HG02642 (cell line): ENCODE results near the gene EFHC1.

Experiments
- ATAC-seq: cut with Tn5 transposase; IDR thresholded peaks from one replicate; pipeline ENCODE4 v1.9.1; 2021; ENCODE audit warnings: mild to moderate bottlenecking; ENCODE audit not compliant: unreplicated experiment, poor library complexity

EFHC1 gene

GRCh38 chr6:52499681-52500236 is 79.6 kb downstream of the EFHC1 start:
- ATAC-seq = no peak

GRCh38 chr6:52500238-52501129 is 80.3 kb downstream of the EFHC1 start:
- no peak for ATAC-seq

DNA sequence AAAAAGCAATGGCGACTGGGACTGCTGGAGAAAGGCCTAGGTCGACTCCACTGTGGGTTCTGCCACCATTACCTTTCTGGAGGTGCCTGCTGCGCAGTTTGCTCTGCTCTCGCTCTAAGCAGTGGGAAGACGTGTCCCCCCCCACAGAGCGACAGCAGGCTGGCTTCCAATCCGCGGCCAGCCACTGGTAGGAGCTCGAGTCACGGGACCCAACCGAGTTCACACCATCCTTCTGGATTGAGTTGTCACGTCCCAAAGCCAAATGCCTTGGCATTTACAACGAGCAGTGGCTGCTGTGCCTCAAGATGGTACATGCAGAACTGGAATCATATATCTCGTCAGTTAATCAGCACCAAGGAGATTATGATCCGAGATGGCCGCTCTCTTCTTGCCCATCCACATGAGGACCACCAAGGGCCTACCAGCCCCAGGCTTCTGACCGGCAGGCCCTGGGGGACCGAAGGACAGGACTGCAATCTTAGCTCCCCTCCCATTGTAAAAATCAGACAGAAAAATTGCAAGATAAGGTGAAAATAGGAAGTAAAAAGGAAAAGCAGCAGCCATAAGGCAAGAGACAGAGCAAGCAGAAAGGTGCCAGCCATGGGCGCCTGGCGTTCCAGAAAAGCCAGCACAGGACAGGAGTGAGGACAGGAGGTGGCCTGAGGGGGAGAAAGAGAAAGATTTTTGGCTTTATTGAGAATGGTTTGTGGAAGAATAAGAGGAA is 82.3 kb downstream of the EFHC1 start:
- ATAC-seq = no peak

GRCh38 chr6:52503323-52503747 is 83.2 kb downstream of the EFHC1 start:
- no peak for ATAC-seq

- no peak for ATAC-seq
These were observed 84.0 kb downstream of the EFHC1 start for GRCh38 chr6:52503851-52504781.

GRCh38 chr6:52504782-52505136 is 84.6 kb downstream of the EFHC1 start:
- ATAC-seq = no peak

DNA sequence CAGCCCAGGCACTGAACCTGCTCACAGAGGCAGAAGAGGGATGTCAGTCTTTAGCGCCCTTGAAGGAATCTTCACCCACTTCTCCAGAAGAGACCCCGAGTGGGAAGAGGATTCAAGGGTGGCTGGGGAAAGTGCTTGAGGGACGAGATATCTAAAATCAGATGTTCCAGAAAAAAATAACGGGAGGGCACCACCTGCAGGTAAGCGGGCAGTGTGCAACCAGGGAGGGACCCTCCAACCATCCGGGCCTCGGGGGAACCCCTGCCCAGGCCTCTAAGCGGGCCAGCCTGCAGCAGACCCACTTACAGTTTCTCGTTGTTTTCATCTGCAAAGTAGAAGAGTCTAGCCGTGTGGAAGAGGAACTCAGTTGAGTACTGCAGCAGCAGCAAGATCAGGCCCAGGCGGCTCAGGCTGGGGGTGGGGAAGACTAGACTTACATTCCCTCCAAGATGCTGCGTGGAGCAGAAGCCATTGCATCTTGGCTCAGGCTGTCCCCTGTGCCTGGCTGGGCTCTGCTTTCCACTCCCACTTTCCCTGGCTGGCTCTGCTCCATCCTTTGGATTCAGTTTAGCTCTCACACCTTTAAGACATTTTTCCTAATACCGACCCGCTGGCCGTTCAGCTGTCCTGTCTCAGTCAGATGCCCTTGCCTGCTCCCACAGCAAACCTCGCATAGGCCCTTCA is 85.7 kb downstream of the EFHC1 start:
- ATAC-seq = no peak

DNA sequence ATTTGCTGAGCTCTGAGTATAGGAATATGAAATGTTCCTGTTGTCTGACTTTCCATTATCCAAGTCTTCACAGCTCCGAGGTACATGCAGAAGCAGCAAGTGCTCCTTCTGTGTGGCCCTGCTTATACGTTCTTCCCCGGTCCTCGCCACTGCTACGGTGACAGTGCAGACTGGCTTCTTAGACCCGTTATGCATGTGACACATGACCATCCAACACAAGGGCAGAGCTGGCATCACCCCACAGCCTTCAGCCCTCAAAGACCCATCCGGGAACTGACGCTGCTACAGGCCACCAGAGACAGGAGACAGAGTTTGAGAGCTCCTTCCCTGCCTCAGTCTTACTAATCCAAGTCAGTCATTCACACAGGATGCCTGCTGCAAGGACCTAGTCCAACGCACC is 86.3 kb downstream of the EFHC1 start:
- ATAC-seq = no peak

DNA sequence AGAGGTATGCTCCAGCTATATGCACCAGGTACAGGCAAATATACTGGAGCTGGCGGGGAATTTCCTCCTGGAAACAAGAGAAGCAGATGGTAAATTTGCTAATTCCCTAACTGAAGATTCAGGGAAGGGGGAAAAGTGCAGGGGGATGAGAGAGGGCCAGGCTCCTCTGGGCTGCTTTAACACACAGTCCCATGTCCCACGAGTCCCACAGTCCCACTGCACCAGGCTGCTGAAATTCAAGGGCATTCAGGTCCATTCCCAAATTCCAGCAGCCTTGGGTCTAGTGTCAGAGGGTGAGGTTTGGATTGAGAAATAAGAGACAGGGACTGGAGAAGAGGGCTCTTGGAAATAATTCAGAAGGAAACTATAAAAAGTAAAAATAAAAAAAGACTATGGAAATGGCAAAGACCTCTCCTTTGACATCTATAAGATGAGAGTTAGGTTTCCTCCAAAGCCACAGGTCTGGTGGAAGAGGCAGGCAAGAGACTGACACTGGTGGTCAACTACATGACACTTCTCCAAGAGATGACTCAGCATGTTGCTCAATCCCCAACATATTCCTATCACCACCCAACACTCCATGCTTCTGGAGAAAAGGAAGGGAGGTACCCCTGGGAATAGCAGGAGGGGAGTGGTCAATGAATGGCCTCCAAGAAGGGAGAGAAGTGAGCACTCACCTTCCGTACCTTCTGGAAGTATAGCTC is 87.6 kb downstream of the EFHC1 start:
- no peak for ATAC-seq

GRCh38 chr6:52508261-52508739 is 88.2 kb downstream of the EFHC1 start:
- ATAC-seq = no peak

- no peak for ATAC-seq
These were observed 89.4 kb downstream of the EFHC1 start for GRCh38 chr6:52509281-52510212.

GRCh38 chr6:52510213-52510562 is 90.0 kb downstream of the EFHC1 start:
- no peak for ATAC-seq

GRCh38 chr6:52511163-52511562 is 91.0 kb downstream of the EFHC1 start:
- ATAC-seq = no peak

DNA sequence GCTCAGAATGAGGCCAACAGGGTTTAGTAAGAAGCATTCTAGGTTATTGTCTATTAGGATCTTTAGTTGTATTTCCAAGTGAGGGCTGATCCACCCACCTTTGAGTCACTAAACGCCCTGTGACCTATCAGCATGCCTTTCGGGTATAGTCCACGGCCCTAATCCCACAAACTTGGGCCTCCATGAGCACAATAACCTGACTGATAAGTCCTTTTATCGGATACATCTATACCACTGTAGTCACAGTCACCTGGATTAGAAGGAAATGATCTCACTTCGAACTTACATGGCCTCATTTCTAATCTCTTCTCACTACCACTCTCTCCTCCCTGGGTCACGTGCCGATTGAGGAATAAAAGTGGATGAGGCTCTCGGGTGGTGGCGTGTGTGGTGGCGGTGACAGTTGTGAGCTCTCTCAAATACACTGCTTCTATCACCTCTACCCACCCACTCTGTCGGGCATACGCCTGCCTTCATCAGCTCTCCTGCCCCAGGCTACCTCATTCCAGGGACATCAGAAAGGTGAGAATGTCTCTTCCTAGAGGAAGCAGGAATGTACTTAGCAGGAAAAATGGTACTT is 91.5 kb downstream of the EFHC1 start:
- ATAC-seq = no peak

DNA sequence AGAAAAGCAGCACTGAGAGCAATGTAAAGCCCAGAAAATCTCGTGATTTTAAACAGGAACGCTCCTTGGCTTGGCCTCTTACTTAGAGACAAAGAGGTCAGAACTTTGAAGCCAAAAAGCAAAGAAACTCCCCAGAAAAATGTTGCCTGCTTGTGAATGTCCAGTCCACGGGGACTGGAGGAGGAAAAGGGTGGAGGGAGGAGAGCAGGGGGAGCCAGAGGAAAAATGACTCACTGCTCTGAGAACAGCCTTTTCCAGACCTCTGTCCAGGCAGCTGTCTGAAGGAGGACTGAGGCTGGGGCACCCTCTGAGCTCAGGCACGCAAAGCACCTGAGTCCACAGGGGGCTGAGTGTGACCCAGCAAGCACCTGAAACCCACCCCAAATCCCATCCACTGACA is 92.1 kb downstream of the EFHC1 start:
- no peak for ATAC-seq

GRCh38 chr6:52513464-52513863 is 93.3 kb downstream of the EFHC1 start:
- ATAC-seq = no peak

DNA sequence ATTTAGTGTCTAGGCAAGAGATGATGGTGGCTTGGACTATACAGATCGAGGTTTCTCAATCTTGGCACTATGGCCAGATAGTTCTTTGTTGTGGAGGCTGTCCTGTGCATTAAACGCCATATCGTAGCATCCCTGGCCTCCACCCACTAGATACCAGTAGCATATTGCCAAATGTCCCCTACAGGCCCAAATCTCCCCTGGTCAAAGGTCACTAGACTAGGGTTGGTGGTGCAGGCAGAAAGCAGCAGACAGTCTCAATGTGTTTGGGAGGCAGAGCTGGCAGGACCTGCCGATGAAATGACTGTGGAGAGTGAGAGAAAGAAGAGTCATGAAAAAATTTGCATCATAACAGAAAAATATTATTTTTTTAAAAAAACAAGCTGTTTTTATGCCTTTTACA is 93.8 kb downstream of the EFHC1 start:
- no peak for ATAC-seq

GRCh38 chr6:52514514-52514913 is 94.4 kb downstream of the EFHC1 start:
- ATAC-seq = no peak
